ENCODE results near the gene ATP2C2. TPM values are rescaled to one million over a fixed set of nuclear protein-coding genes. Genes with fewer than 3 reads are reported as not detected.

Gene ATP2C2
- total and polyA plus RNA-seq, 9 of the 15 experiments (the other 6 are each of a cell fraction or from before 2014, with no cell fraction given), result 0.75 TPM; not detected in 8

DNA sequence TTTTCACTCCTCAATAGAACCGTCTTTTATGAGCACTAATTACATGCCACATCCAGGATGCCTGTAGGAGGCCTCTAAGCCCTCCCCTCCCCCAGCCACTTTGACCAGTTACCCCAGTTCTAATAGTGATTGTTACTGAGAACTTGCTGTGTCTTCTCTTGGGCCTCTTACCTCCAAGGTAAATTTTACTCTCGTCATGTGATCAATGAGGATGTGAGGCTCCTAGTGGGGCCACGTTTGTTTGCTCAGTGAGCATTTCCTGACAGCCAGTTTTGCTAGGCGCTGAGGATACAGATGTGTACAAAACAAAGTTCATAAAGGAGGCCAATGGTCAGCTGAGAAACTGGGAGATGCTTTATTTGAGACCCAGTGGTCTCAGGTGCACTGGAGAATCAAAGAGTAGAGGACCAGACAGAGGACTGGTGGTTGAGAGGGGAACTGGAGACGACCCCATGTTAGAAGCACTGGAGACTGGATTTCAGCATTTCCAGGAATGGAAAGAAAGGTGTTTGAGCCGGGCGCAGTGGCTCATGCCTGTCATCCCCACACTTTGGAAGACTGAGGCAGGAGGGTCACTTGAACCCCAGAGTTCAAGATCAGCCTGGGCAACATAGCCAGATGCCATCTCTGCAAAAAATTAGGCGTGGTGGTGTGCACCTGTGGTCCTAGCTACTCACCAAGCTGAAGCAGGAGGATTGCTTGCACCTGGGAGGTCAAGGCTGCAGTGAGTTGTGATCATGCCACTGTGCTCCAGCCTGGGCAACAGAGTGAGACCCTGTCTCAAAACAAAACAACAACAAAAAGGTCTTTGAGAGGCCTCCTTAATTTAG lies 2.6 kb downstream of the ATP2C2 start:
- no peak for TF ChIP-seq HNRNPUL1 (IDR thresholded peaks at IDR 0.05; ENCODE audit: low read length)
- TF ChIP-seq, protein P1, sequence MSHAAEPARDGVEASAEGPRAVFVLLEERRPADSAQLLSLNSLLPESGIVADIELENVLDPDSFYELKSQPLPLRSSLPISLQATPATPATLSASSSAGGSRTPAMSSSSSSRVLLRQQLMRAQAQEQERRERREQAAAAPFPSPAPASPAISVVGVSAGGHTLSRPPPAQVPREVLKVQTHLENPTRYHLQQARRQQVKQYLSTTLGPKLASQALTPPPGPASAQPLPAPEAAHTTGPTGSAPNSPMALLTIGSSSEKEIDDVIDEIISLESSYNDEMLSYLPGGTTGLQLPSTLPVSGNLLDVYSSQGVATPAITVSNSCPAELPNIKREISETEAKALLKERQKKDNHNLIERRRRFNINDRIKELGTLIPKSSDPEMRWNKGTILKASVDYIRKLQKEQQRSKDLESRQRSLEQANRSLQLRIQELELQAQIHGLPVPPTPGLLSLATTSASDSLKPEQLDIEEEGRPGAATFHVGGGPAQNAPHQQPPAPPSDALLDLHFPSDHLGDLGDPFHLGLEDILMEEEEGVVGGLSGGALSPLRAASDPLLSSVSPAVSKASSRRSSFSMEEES (CRISPR knock-in tag; IDR thresholded peaks at IDR 0.05), result 0 out of 2 replicates have a peak, but pooled peaks have one; percentile 43
- Histone ChIP-seq H3K4me3 (no peak overlapping the region), H3K4me2 (ENCODE audit: insufficient read depth, low read length) (no peak overlapping the region), H3K4me1 (replicated peaks in 1 of 2; ENCODE audit: control insufficient read depth in 2 of 2, insufficient read depth in 2 of 2, low read length in 2 of 2) (peaks cover 0 to 12% of the 10 kb centered on the region in 2 experiments; a peak in 2 of 5 replicates), H3K9me3 (replicated peaks; ENCODE audit: control insufficient read depth, insufficient read depth, low read depth, low read length) (no peaks in the 10 kb centered on the region), H2AFZ (ENCODE audit: low read depth, low read length) (no peak overlapping the region), H3K36me3 (ENCODE audit: control insufficient read depth, insufficient read depth, low read length) (no peaks in the 10 kb centered on the region), H3K27ac (ENCODE audit: extremely low read depth, low read depth, low read length) (no peak overlapping the region), H3K27me3 (ENCODE audit: control insufficient read depth in 2 of 2, insufficient read depth in 2 of 2, low read length in 2 of 2) (peaks cover 40 to 60% of the 10 kb centered on the region in 2 experiments), H3K9ac (ENCODE audit: insufficient read depth in 1 of 2, low read depth in 2 of 2, low read length in 2 of 2) (no peak overlapping the region), H3K9me1 (ENCODE audit: control insufficient read depth, insufficient read depth, low read length) (no peaks in the 10 kb centered on the region), H3K79me2 (ENCODE audit: control insufficient read depth, insufficient read depth, low read length) (no peaks in the 10 kb centered on the region), H4K20me1 (replicated peaks; ENCODE audit: control insufficient read depth, insufficient read depth, low read length) (no peaks in the 10 kb centered on the region)
- FAIRE-seq, result no peak
- no peak for DNase-seq (ENCODE audit: extremely low read depth in 1 of 4, low spot score in 3 of 4)
- CTCF ChIA-PET (ENCODE audit: low intra/inter-chr PET ratio), result interaction anchor here (0.6 kb wide), 1 partner anchor 670 kb away, joined by 3 read pairs; no protein-coding TSS in a partner anchor
- no peak for ATAC-seq
- BruUV-seq (replicated peaks), result no TSS peak
- intact Hi-C loops (cut with micrococcal nuclease), result no loop called here
- POLR2A ChIA-PET, result interaction anchor here (0.7 to 1.5 kb wide), 2 partner anchors 7 to 49 kb away, joined by 3 to 4 read pairs; no protein-coding TSS in a partner anchor
- WGBS (ENCODE audit: insufficient coverage, low coverage, missing lambda C conversion rate), result under 1% methylated on average over 8 of the region's 8 CpGs
- in situ Hi-C loops (cut with MboI), result no loop called here

All from K562 (cell line).